Measurements from ENCODE around the gene UBE2Q1.

DNA sequence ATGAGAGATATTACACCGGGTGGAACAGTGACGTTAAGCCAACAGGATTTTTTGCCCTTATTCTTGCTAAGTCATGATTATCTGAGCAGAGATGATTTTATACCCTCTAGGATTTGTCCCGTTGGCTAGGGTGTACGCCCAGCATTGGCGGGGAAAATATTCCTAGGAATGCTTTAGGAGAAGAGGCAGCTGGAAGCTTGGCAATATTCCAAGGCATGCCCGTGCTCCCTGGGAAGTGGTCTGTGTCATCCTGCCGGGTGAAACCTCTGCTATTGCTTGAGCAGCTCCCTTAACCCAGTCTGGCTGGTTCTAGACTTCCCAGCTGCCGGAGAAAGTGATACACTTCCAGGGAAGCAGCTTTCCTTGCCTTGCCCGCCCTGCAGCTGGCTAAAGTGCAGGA, 25.3 kb upstream of the UBE2Q1 start:
- TF ChIP-seq, protein P1, sequence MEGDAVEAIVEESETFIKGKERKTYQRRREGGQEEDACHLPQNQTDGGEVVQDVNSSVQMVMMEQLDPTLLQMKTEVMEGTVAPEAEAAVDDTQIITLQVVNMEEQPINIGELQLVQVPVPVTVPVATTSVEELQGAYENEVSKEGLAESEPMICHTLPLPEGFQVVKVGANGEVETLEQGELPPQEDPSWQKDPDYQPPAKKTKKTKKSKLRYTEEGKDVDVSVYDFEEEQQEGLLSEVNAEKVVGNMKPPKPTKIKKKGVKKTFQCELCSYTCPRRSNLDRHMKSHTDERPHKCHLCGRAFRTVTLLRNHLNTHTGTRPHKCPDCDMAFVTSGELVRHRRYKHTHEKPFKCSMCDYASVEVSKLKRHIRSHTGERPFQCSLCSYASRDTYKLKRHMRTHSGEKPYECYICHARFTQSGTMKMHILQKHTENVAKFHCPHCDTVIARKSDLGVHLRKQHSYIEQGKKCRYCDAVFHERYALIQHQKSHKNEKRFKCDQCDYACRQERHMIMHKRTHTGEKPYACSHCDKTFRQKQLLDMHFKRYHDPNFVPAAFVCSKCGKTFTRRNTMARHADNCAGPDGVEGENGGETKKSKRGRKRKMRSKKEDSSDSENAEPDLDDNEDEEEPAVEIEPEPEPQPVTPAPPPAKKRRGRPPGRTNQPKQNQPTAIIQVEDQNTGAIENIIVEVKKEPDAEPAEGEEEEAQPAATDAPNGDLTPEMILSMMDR (IDR thresholded peaks at IDR 0.05): no peak
- TF ChIP-seq POLR2A (IDR thresholded peaks at IDR 0.05): no peak
